Effector memory CD4-positive, alpha-beta T cell (primary cell): ENCODE results near the gene LIN28B.

Experiments
- DNase-seq, 3 donors: peaks; one replicate each; pipeline ENCODE4 v3.0.0-alpha.2; 2020
- H3K27ac ChIP-seq: 2 replicates; pipeline ENCODE4 v1.7.0; 2013; ENCODE audit warnings: mild to moderate bottlenecking, low read length, moderate library complexity; ENCODE audit not compliant: insufficient read depth, poor library complexity, severe bottlenecking
- H3K27me3 ChIP-seq: replicated peaks from 2 replicates; pipeline ENCODE4 v1.7.0; 2013; ENCODE audit warnings: mild to moderate bottlenecking, low read length; ENCODE audit not compliant: insufficient read depth, control insufficient read depth, poor library complexity, severe bottlenecking
- H3K36me3 ChIP-seq: 2 replicates; pipeline ENCODE4 v1.7.0; 2013; ENCODE audit warnings: mild to moderate bottlenecking, low read length, moderate library complexity; ENCODE audit not compliant: control insufficient read depth, insufficient read depth
- H3K4me1 ChIP-seq: 2 replicates; pipeline ENCODE4 v1.7.0; 2013; ENCODE audit warnings: low read length, mild to moderate bottlenecking; ENCODE audit not compliant: control insufficient read depth, insufficient read depth, poor library complexity, severe bottlenecking
- H3K4me3 ChIP-seq: 2 replicates; pipeline ENCODE4 v1.7.0; 2013; ENCODE audit warnings: low read length, low read depth, mild to moderate bottlenecking; ENCODE audit not compliant: insufficient read depth, poor library complexity, severe bottlenecking
- H3K9me3 ChIP-seq: 2 replicates; pipeline ENCODE4 v1.7.0; 2013; ENCODE audit warnings: mild to moderate bottlenecking, low read length, moderate library complexity; ENCODE audit not compliant: control insufficient read depth

The LIN28B gene

GRCh38 chr6:105102186-105102585, 145.3 kb downstream of the LIN28B start:
- Histone ChIP-seq H3K4me1 (no peaks in the 10 kb centered on the region), H3K27ac (no peak overlapping the region), H3K36me3 (no peaks in the 10 kb centered on the region), H3K27me3 (no peaks in the 10 kb centered on the region), H3K9me3 (no peaks in the 10 kb centered on the region), H3K4me3 (no peak overlapping the region)
- no peak for DNase-seq

DNA sequence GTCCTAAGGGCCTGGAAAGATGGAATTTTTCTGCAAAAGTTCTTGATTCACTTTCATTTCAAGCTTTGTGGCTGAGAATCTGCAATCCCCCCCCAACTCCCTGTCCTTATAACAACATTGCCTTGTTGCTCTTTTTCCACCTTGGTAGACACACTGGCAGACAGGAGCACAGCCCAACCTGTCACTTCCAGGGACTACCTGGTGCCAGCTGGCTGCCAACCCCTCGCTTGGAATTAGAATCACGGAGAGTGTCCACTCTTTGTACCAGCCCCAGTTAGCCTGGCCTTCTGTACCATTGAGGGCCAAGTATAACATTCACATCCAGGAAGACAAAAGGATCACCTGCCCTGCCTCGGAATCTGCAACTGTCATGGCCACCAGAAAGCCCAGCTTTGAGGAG, 148.2 kb downstream of the LIN28B start:
- no peaks in the 10 kb centered on the region for H3K4me1 ChIP-seq
- H3K27me3 ChIP-seq: no peaks in the 10 kb centered on the region
- no peaks in the 10 kb centered on the region for H3K9me3 ChIP-seq
- no peaks in the 10 kb centered on the region for H3K36me3 ChIP-seq
- no peak for DNase-seq
- H3K4me3 ChIP-seq: no peak overlapping the region
- H3K27ac ChIP-seq: no peak overlapping the region

GRCh38 chr6:105106260-105106659, 149.4 kb downstream of the LIN28B start:
- no peaks in the 10 kb centered on the region for H3K4me1 ChIP-seq
- H3K27me3 ChIP-seq: no peaks in the 10 kb centered on the region
- H3K27ac ChIP-seq: no peak overlapping the region
- no peaks in the 10 kb centered on the region for H3K9me3 ChIP-seq
- no peak overlapping the region for H3K4me3 ChIP-seq
- DNase-seq: no peak
- H3K36me3 ChIP-seq: no peaks in the 10 kb centered on the region

- no peaks in the 10 kb centered on the region for H3K9me3 ChIP-seq
These were observed 150.3 kb downstream of the LIN28B start for GRCh38 chr6:105107207-105107606.

GRCh38 chr6:105108631-105109262, 151.8 kb downstream of the LIN28B start:
- no peaks in the 10 kb centered on the region for H3K36me3 ChIP-seq
- DNase-seq: no peak
- no peaks in the 10 kb centered on the region for H3K4me1 ChIP-seq
- no peaks in the 10 kb centered on the region for H3K27me3 ChIP-seq
- no peak overlapping the region for H3K27ac ChIP-seq
- no peaks in the 10 kb centered on the region for H3K9me3 ChIP-seq
- H3K4me3 ChIP-seq: no peak overlapping the region

More at GRCh38 chr6:105107207-105107606, 150.3 kb downstream of the LIN28B start:
- Histone ChIP-seq H3K36me3 (no peaks in the 10 kb centered on the region), H3K4me1 (no peaks in the 10 kb centered on the region), H3K27me3 (no peaks in the 10 kb centered on the region), H3K4me3 (no peak overlapping the region), H3K27ac (no peak overlapping the region)
- DNase-seq: no peak

DNA sequence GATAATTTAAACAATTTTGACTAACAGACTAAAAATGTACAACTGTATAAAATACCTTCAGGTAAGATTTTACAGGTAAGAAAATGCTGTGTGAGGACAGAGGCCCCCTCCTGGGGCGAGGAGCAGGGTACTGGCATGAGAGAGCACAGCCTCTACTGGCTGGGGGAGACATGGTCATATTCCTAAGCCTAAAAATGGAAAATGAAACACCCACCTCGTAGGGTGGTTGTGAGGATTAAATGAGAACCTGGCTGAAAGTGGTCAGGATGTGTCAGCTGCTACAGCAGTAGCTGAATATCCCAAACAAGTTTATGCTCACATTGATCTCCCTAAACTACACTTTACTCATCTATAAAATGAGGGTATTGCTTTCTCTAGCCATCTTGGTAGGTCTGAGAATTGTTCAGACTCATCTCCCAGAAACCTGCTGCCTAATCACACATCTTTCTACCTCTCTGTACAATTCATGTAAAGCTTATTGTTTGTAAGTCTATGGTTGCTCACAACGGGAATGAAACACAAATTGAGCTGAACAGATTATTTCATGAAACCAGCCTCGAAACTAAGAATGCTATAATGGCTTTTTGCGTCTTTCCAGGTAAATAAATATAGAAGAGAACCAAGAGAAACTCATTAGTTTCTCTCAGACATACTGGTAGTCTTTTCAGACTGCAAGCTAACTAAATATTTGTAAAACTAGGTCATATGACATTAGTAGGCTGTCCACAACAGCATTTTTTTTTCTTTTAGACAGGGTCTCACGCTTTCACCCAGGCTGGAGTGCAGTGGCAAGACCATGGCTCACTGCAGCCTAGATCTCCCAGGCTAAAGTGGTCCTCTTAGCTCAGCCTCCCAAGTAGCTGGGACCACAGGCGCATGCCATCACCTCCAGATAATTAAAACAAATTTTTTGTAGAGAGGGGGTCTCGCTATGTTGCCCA, 153.3 kb downstream of the LIN28B start:
- Histone ChIP-seq H3K27me3 (no peaks in the 10 kb centered on the region), H3K36me3 (no peaks in the 10 kb centered on the region), H3K4me3 (no peak overlapping the region), H3K9me3 (no peaks in the 10 kb centered on the region), H3K27ac (no peak overlapping the region), H3K4me1 (no peaks in the 10 kb centered on the region)
- no peak for DNase-seq

- Histone ChIP-seq H3K36me3 (no peaks in the 10 kb centered on the region), H3K9me3 (no peaks in the 10 kb centered on the region), H3K27me3 (no peaks in the 10 kb centered on the region), H3K4me3 (no peak overlapping the region), H3K27ac (no peak overlapping the region), H3K4me1 (no peaks in the 10 kb centered on the region)
- DNase-seq: no peak
These were observed 154.2 kb downstream of the LIN28B start for GRCh38 chr6:105111105-105111504.

GRCh38 chr6:105111871-105112270, 155.0 kb downstream of the LIN28B start:
- no peak overlapping the region for H3K4me3 ChIP-seq
- no peaks in the 10 kb centered on the region for H3K9me3 ChIP-seq
- H3K27me3 ChIP-seq: no peaks in the 10 kb centered on the region
- H3K27ac ChIP-seq: no peak overlapping the region
- no peak for DNase-seq
- H3K36me3 ChIP-seq: no peaks in the 10 kb centered on the region
- H3K4me1 ChIP-seq: no peaks in the 10 kb centered on the region

DNA sequence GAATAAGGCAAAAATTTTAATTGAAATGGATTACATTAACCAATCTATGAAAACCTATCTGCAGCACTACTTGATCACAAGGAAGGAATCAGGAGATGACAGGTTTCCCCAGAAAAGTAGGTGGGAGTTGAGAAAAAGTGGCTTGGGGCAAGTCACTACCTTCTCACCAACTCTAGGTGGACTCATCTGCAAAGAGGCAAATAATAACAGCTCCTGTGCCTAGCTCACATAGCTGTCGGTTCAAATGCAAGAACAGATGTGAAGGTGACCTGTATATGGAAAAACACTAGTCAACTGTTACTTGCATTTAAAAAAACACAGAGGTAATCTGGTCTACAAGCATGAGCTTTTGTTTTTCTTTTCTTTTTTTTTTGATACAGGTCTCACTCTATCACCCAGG, 155.7 kb downstream of the LIN28B start:
- Histone ChIP-seq H3K27ac (no peak overlapping the region), H3K9me3 (no peaks in the 10 kb centered on the region), H3K27me3 (no peaks in the 10 kb centered on the region), H3K36me3 (no peaks in the 10 kb centered on the region), H3K4me3 (no peak overlapping the region), H3K4me1 (no peaks in the 10 kb centered on the region)
- no peak for DNase-seq

GRCh38 chr6:105113422-105113821, 156.5 kb downstream of the LIN28B start:
- no peaks in the 10 kb centered on the region for H3K4me1 ChIP-seq
- no peaks in the 10 kb centered on the region for H3K36me3 ChIP-seq
- no peak overlapping the region for H3K27ac ChIP-seq
- H3K27me3 ChIP-seq: no peaks in the 10 kb centered on the region
- no peak overlapping the region for H3K4me3 ChIP-seq
- DNase-seq: no peak
- H3K9me3 ChIP-seq: no peaks in the 10 kb centered on the region
